Activated naive CD8-positive, alpha-beta T cell (primary cell): ENCODE measurements around the gene CDHR1.

Experiments
- H3K27ac Mint-ChIP-seq: one replicate; pipeline ENCODE4 v1.8.0; 2021; ENCODE audit warnings: mixed read lengths
- H3K27me3 Mint-ChIP-seq: one replicate; pipeline ENCODE4 v1.8.0; 2021; ENCODE audit warnings: mixed read lengths
- H3K36me3 Mint-ChIP-seq: one replicate; pipeline ENCODE4 v1.8.0; 2021; ENCODE audit warnings: mixed read lengths
- H3K4me1 Mint-ChIP-seq: one replicate; pipeline ENCODE4 v1.8.0; 2021; ENCODE audit warnings: low read depth, mixed read lengths
- H3K4me3 Mint-ChIP-seq: one replicate; pipeline ENCODE4 v1.8.0; 2021; ENCODE audit warnings: mild to moderate bottlenecking, mixed read lengths
- H3K9me3 Mint-ChIP-seq: one replicate; pipeline ENCODE4 v1.8.0; 2021; ENCODE audit warnings: low read depth, mixed read lengths

The CDHR1 gene

DNA sequence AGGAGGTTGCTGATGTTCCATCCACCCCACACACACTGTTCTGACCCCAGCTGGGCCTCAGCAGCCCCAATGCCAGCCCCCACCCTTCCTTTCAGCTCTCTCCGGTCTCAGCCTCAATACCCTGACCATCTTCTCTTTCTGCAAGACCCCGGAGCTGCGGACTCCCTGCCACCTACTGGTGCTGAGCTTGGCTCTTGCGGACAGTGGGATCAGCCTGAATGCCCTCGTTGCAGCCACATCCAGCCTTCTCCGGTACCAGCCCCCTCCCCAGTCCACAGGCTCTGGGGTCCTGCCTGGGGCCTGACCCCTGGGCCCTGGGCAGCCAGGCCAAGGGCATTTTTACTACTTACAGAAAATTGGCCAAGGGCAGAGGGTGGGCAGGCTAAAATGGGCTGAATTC lies 53.2 kb downstream of the CDHR1 start:
- Mint-ChIP-seq H3K27me3 (no peaks in the 10 kb centered on the region), H3K4me3 (no peak overlapping the region), H3K27ac (no peak overlapping the region), H3K9me3 (no peaks in the 10 kb centered on the region), H3K36me3 (no peaks in the 10 kb centered on the region), H3K4me1 (no peaks in the 10 kb centered on the region)

DNA sequence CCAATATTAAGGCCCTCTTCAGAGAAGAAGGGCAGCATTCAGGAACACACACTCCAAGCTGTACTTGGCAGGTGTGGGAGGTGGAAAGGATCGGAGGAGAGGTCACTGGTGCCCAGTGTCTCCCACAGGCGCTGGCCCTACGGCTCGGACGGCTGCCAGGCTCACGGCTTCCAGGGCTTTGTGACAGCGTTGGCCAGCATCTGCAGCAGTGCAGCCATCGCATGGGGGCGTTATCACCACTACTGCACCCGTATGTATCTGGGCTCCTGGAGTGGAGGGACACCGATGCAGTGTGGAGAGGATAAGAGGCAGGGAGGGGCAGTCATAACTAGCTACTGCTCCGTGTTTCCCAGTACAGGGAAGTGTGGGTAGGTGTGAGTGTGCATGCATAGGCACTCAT lies 54.5 kb downstream of the CDHR1 start:
- Mint-ChIP-seq H3K4me1 (no peaks in the 10 kb centered on the region), H3K27ac (no peak overlapping the region), H3K4me3 (no peak overlapping the region), H3K27me3 (no peaks in the 10 kb centered on the region), H3K36me3 (no peaks in the 10 kb centered on the region), H3K9me3 (no peaks in the 10 kb centered on the region)

DNA sequence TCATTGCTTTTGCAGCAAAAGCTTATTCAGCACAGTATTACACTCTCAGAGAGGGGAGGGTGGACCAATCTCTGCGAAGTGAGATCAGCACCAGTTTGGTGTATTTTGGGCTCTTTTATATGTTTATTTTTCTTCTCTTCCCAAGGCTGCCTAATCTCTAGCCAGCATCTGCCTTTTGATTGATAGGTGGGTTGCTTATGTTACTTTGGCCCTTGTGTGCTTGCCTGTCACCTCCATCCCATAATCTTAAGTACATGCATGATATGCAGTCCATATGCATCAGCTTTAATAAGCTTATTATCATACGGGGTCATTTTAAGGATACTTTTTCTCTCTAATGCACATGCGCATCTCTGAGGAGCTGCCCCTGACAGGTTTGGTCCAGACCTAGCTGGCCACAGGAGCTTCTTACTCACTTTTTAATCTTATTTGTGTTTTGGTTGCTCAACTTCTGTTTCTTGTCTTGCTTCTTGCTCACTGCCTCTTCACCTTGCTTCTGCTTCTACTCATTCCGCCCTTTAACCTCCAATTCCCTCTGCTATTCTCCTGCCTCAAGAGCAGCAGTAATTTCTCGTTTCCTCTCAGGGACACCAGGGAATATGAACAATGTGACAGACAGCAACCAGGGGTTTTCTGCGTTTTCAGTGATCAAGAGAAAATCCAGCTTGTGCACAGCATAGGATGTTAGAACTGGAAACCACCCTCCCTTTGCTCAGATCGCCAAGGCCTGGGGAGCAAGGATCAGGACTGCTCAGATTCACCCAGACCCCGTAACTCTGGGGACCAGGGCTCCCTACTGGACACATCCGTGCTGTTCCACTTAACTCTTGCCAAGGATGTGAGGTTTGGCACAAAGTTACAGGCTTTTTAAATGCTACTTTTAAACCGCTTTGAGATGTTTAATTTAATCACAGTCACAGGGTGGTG lies 60.5 kb downstream of the CDHR1 start:
- H3K36me3 Mint-ChIP-seq: no peaks in the 10 kb centered on the region
- peaks cover 2% of the 10 kb centered on the region for H3K4me1 Mint-ChIP-seq
- H3K4me3 Mint-ChIP-seq: no peak overlapping the region
- no peaks in the 10 kb centered on the region for H3K9me3 Mint-ChIP-seq
- no peak overlapping the region for H3K27ac Mint-ChIP-seq
- H3K27me3 Mint-ChIP-seq: peaks cover 5% of the 10 kb centered on the region

DNA sequence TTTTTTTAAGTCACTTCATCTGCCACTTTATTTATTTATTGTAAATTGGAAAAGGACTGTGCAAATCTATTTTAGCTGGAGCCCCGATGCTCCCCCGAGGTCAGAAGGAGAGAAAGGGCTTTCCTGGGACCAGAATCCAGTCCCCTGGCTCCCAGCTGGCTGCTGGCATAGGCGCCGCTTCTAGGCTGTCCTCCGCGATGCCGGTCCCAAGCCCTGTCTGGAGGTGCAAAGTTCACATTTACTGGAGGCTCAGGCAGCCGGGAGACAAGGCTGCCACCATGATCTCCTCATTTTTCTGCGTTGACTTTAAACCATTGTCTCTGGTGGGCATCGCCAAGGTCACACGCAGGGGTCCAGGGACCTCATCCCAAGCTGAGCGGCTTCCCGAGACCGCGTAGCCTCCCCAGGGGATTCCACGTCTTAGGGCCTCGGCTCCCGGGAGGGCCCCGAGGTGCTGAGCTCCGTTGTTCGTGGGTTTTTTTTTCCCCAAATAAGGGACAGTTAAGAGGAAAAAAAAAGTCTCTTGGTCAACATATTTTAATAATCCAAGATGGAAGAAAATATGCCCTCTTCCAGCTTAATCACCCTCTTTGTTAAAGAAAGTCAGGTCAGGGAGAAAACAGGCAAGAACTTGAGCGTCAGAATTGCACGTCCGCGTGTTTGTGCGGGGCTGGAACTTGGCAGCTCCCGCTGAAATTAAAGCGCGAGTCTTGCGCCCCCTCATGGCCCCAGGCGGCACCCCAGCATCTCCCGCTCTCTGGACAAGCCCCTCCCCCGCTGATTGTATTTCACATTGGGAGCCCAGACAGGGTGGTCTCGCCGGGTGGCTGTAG lies 62.4 kb downstream of the CDHR1 start:
- Mint-ChIP-seq H3K9me3 (no peaks in the 10 kb centered on the region), H3K36me3 (no peaks in the 10 kb centered on the region), H3K27ac (no peak overlapping the region), H3K27me3 (peaks cover 5% of the 10 kb centered on the region), H3K4me1 (peaks cover 2% of the 10 kb centered on the region), H3K4me3 (peak overlapping the region; percentile 7)

DNA sequence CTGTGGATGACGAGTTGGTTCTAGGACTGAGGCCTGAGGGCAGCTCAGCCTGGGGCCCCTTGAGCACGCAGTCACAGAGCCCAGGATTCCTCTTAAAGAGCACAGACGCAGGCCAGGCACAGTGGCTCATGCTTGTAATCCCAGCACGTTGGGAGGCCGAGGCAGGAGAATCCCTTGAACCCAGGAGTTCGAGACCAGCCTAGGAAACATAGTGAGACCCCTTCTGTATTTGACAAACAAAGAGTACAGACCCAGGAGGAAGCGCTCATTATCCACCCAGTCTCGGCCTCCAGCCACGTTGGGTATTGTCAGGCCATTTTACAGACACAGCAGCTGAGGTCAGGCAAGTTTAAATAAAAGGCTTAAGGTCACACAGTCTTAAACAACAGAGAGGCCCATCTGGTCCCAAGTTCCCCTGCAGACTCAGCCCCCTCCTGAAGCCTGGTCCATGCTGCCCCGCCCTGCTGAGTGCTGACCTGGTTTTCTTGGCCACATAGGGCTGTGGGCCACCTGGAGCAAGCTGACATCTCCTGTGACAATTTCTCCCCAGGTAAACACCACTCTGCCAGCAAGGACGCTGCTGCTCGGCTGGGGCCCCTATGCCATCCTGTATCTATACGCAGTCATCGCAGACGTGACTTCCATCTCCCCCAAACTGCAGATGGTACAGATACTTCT lies 63.1 kb downstream of the CDHR1 start:
- Mint-ChIP-seq H3K27me3 (peaks cover 5% of the 10 kb centered on the region), H3K4me3 (no peak overlapping the region), H3K4me1 (peaks cover 2% of the 10 kb centered on the region), H3K36me3 (no peaks in the 10 kb centered on the region), H3K27ac (no peak overlapping the region), H3K9me3 (no peaks in the 10 kb centered on the region)

DNA sequence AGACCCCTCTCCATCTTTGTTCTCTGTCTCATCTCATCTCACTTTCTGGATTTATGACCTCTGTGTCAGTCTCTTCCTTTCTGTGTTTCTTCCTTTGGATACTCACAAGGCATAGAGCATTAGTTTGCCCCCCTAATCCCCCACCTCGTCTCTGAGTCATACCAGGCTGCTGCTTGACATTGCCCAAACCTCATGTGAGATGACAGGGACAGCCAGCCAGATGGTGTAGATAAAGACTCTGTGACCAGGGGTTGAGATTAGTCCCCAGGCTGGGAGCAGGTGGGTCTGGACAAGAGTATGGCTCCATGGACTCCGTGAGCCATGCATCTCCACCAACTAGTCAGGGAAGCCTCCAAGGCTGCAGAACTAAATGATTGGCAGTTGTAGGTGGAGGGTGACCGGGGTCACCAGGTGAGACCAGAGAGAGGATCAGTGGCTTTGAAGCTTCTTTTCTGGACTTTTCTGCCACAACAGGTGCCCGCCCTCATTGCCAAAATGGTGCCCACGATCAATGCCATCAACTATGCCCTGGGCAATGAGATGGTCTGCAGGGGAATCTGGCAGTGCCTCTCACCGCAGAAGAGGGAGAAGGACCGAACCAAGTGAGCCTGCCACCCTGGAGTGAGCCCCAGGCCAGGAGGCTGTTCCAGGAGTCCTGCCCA lies 63.8 kb downstream of the CDHR1 start:
- no peaks in the 10 kb centered on the region for H3K9me3 Mint-ChIP-seq
- H3K4me1 Mint-ChIP-seq: peaks cover 2% of the 10 kb centered on the region
- H3K27me3 Mint-ChIP-seq: peaks cover 11% of the 10 kb centered on the region
- H3K4me3 Mint-ChIP-seq: no peak overlapping the region
- H3K27ac Mint-ChIP-seq: no peak overlapping the region
- H3K36me3 Mint-ChIP-seq: no peaks in the 10 kb centered on the region

GRCh38 chr10:84261236-84261915 lies 67.0 kb downstream of the CDHR1 start:
- Mint-ChIP-seq H3K4me3 (no peak overlapping the region), H3K27ac (no peak overlapping the region), H3K36me3 (no peaks in the 10 kb centered on the region), H3K9me3 (no peaks in the 10 kb centered on the region), H3K27me3 (peaks cover 16% of the 10 kb centered on the region), H3K4me1 (peaks cover 6% of the 10 kb centered on the region)

- no peaks in the 10 kb centered on the region for H3K9me3 Mint-ChIP-seq
- no peak overlapping the region for H3K4me3 Mint-ChIP-seq
- no peaks in the 10 kb centered on the region for H3K36me3 Mint-ChIP-seq
- no peak overlapping the region for H3K27ac Mint-ChIP-seq
- H3K27me3 Mint-ChIP-seq: peaks cover 16% of the 10 kb centered on the region
- peaks cover 5% of the 10 kb centered on the region for H3K4me1 Mint-ChIP-seq
Measured at GRCh38 chr10:84262190-84262956, 68.0 kb downstream of the CDHR1 start.

GRCh38 chr10:84263716-84264115 lies 69.4 kb downstream of the CDHR1 start:
- no peaks in the 10 kb centered on the region for H3K9me3 Mint-ChIP-seq
- H3K36me3 Mint-ChIP-seq: no peaks in the 10 kb centered on the region
- peaks cover 13% of the 10 kb centered on the region for H3K27me3 Mint-ChIP-seq
- H3K27ac Mint-ChIP-seq: no peak overlapping the region
- H3K4me3 Mint-ChIP-seq: no peak overlapping the region
- H3K4me1 Mint-ChIP-seq: peaks cover 9% of the 10 kb centered on the region

DNA sequence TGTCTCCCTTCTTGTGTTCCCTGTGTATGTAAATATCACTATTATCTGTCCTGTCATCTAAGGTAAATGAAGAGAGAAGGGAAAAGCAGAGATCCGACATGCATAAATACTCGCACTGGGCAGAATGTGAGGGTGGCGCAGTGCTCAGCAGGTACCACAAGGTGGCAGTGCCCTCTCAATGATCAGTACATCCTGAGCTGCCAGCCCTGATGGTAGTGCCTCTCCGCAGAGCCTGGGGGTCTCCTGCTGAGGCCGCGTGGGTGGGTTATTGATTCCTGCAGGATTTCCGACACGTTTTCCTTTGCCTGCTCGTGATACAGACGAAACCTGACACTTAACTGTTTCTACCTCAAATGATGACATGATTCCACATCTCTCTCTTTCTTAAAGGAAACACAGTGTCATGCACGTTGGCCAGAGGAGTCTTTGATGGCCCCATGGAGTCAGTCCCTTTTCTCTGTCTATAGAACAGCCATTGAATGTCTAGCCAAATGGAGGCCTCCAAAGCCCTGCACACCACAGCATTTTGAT lies 70.3 kb downstream of the CDHR1 start:
- Mint-ChIP-seq H3K4me1 (peaks cover 9% of the 10 kb centered on the region), H3K36me3 (no peaks in the 10 kb centered on the region), H3K4me3 (no peak overlapping the region), H3K27me3 (peaks cover 11% of the 10 kb centered on the region), H3K27ac (no peak overlapping the region), H3K9me3 (no peaks in the 10 kb centered on the region)

DNA sequence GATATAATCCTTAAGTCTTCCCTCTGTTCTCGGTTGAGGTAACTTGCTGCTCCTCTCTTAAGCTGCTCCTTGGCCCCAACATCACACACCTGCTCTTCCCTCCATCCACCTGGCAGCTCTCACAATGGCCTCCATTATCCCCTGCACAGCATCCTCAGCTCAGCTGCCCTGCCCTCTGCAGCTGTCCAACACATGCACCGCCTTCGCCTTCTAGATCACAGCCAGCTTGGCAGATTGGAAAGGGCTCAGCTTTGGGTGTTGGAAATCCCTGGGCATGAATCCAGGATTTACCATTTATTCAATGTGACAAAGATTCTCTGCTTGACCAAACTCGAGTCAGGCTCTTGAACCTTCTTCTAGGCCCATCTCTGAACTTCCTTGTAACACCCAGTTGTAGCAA lies 71.1 kb downstream of the CDHR1 start:
- no peaks in the 10 kb centered on the region for H3K36me3 Mint-ChIP-seq
- no peak overlapping the region for H3K27ac Mint-ChIP-seq
- no peak overlapping the region for H3K4me3 Mint-ChIP-seq
- H3K4me1 Mint-ChIP-seq: peaks cover 9% of the 10 kb centered on the region
- no peaks in the 10 kb centered on the region for H3K9me3 Mint-ChIP-seq
- H3K27me3 Mint-ChIP-seq: peaks cover 11% of the 10 kb centered on the region

- H3K36me3 Mint-ChIP-seq: no peaks in the 10 kb centered on the region
- no peak overlapping the region for H3K27ac Mint-ChIP-seq
Measured at GRCh38 chr10:84267503-84268126, 73.3 kb downstream of the CDHR1 start.

DNA sequence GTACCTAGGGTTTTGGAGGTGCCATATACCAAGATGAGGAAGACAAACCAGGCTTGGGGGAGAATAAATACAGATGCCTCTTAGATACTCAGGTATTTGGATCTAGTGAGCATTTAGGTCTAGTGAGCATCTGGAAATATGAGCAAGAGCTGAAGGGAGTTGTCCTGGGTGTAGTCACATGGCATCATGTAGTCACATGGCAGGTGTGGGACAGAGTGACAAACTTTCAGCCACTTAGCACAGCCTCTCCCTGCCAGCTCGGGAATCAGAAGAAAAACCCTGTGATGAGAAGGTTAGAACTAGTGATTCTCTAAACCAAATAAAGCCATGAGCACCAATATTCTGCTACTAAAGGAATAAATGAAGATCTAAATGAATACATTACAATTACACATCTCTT lies 74.8 kb downstream of the CDHR1 start:
- H3K4me1 Mint-ChIP-seq: peaks cover 12% of the 10 kb centered on the region
- H3K9me3 Mint-ChIP-seq: no peaks in the 10 kb centered on the region
- H3K27me3 Mint-ChIP-seq: peaks cover 2% of the 10 kb centered on the region
- no peak overlapping the region for H3K27ac Mint-ChIP-seq
- H3K4me3 Mint-ChIP-seq: no peak overlapping the region
- no peaks in the 10 kb centered on the region for H3K36me3 Mint-ChIP-seq

More at GRCh38 chr10:84267503-84268126, 73.3 kb downstream of the CDHR1 start:
- Mint-ChIP-seq H3K4me1 (peaks cover 12% of the 10 kb centered on the region), H3K4me3 (no peak overlapping the region), H3K9me3 (no peaks in the 10 kb centered on the region), H3K27me3 (peaks cover 10% of the 10 kb centered on the region)
